Vagina (tissue), 2 donors: ENCODE measurements around the gene NEXN. TPM values are rescaled to one million over a fixed set of nuclear protein-coding genes. Genes with fewer than 3 reads are reported as not detected.

ENCODE experiments used
- DNase-seq, 2 donors: peaks; one replicate each; pipeline ENCODE4 v3.0.0-alpha.2; 2017; ENCODE audit errors: extremely low spot score in 2 of 2
- H3K27ac ChIP-seq: fragments of 200-600 bp; sonication (generic); one replicate; pipeline ENCODE4 v1.5.1; 2019
- H3K27me3 ChIP-seq: fragments of 200-600 bp; sonication (generic); one replicate; pipeline ENCODE4 v1.5.1; 2019
- H3K36me3 ChIP-seq, 2 donors: fragments of 200-600 bp; sonication (generic); one replicate each; pipeline ENCODE4 v1.5.1; 2017 to 2019
- H3K4me1 ChIP-seq: fragments of 200-600 bp; sonication (generic); one replicate; pipeline ENCODE4 v1.5.1; 2019
- H3K4me3 ChIP-seq, 2 donors: fragments of 200-600 bp; sonication (generic); 1 replicate in 1 of 2; 2 replicates in 1 of 2; pipeline ENCODE4 v1.5.1; 2016 to 2019
- H3K9me3 ChIP-seq: fragments of 200-600 bp; sonication (generic); one replicate; pipeline ENCODE4 v1.5.1; 2019
- CTCF ChIP-seq, 3 experiments: fragments of 450-650 bp in 2 of 3; fragments of 200-600 bp in 1 of 3; sonication (generic) in 1 of 3; IDR thresholded peaks; one replicate each; pipeline ENCODE4 v1.5.1; 2017 to 2019; ENCODE audit warnings: antibody characterized with exemption in 3 of 3, mild to moderate bottlenecking in 2 of 3, moderate library complexity in 2 of 3
- POLR2A ChIP-seq, 2 donors: fragments of 450-650 bp; IDR thresholded peaks; one replicate each; pipeline ENCODE4 v1.6.1; 2017; ENCODE audit warnings: antibody characterized with exemption in 2 of 2, mild to moderate bottlenecking in 2 of 2, moderate library complexity in 2 of 2
- POLR2AphosphoS5 ChIP-seq, 2 donors: sonication (generic); formaldehyde crosslinking; IDR thresholded peaks; one replicate each; pipeline ENCODE4 v1.9.0; 2017; ENCODE audit warnings: antibody characterized with exemption in 2 of 2, mild to moderate bottlenecking in 2 of 2, low read depth in 1 of 2; ENCODE audit not compliant: insufficient read depth in 1 of 2
- intact Hi-C: fragments of 100-400 bp; cut with DNase I; formaldehyde crosslinking; loops from one replicate; pipeline ENCODE4 v1.15.1; 2023
- total RNA-seq: library from RNA; depleted of rRNA; stranded (reverse); fragments of >200 nt; gene quantifications from one replicate; pipeline ENCODE4 v1.2.3, GENCODE V29; 2016

NEXN gene
- total RNA-seq, 1 donor from 2014 or later = 20.1 TPM

- no peaks in the 10 kb centered on the region for H3K9me3 ChIP-seq
- intact Hi-C loops = no loop called here
- H3K27me3 ChIP-seq = no peaks in the 10 kb centered on the region
- H3K36me3 ChIP-seq = no peaks in the 10 kb centered on the region
- no peak overlapping the region for H3K4me3 ChIP-seq
- no peak overlapping the region for H3K27ac ChIP-seq
- TF ChIP-seq CTCF (IDR thresholded peaks at IDR 0.05) (no peak), POLR2A (IDR thresholded peaks at IDR 0.05) (no peak), POLR2AphosphoS5 (IDR thresholded peaks at IDR 0.05; ENCODE audit: insufficient read depth in 1 of 2, low read depth in 1 of 2) (no peak)
- no peak for DNase-seq
- H3K4me1 ChIP-seq = no peaks in the 10 kb centered on the region
Observed at GRCh38 chr1:77925518-77925917, 37.1 kb downstream of the NEXN start.

- Histone ChIP-seq H3K4me1 (no peaks in the 10 kb centered on the region), H3K9me3 (no peaks in the 10 kb centered on the region), H3K27me3 (no peaks in the 10 kb centered on the region), H3K36me3 (no peaks in the 10 kb centered on the region), H3K27ac (no peak overlapping the region), H3K4me3 (no peak overlapping the region)
- DNase-seq = no peak
- intact Hi-C loops = no loop called here
- TF ChIP-seq CTCF (IDR thresholded peaks at IDR 0.05) (no peak), POLR2AphosphoS5 (IDR thresholded peaks at IDR 0.05; ENCODE audit: insufficient read depth in 1 of 2, low read depth in 1 of 2) (no peak)
Observed at GRCh38 chr1:77925956-77926355, 37.5 kb downstream of the NEXN start.

GRCh38 chr1:77926561-77927357 is 38.3 kb downstream of the NEXN start:
- TF ChIP-seq CTCF (IDR thresholded peaks at IDR 0.05) (no peak), POLR2A (IDR thresholded peaks at IDR 0.05) (no peak), POLR2AphosphoS5 (IDR thresholded peaks at IDR 0.05; ENCODE audit: insufficient read depth in 1 of 2, low read depth in 1 of 2) (no peak)
- H3K27ac ChIP-seq = no peak overlapping the region
- intact Hi-C loops = no loop called here
- no peaks in the 10 kb centered on the region for H3K9me3 ChIP-seq
- no peaks in the 10 kb centered on the region for H3K36me3 ChIP-seq
- no peaks in the 10 kb centered on the region for H3K27me3 ChIP-seq
- no peaks in the 10 kb centered on the region for H3K4me1 ChIP-seq
- DNase-seq = no peak
- no peak overlapping the region for H3K4me3 ChIP-seq

- H3K27ac ChIP-seq = no peak overlapping the region
- TF ChIP-seq CTCF (IDR thresholded peaks at IDR 0.05) = no peak
- TF ChIP-seq POLR2A (IDR thresholded peaks at IDR 0.05) = no peak
- no peak for TF ChIP-seq POLR2AphosphoS5 (IDR thresholded peaks at IDR 0.05; ENCODE audit: insufficient read depth in 1 of 2, low read depth in 1 of 2)
- intact Hi-C loops = no loop called here
- no peaks in the 10 kb centered on the region for H3K9me3 ChIP-seq
- H3K4me3 ChIP-seq = no peak overlapping the region
- no peaks in the 10 kb centered on the region for H3K27me3 ChIP-seq
- no peaks in the 10 kb centered on the region for H3K36me3 ChIP-seq
- H3K4me1 ChIP-seq = no peaks in the 10 kb centered on the region
- DNase-seq = no peak
Observed at GRCh38 chr1:77927414-77927813, 39.0 kb downstream of the NEXN start.

GRCh38 chr1:77929806-77930205 is 41.4 kb downstream of the NEXN start:
- no peak for TF ChIP-seq POLR2AphosphoS5 (IDR thresholded peaks at IDR 0.05; ENCODE audit: insufficient read depth in 1 of 2, low read depth in 1 of 2)
- TF ChIP-seq CTCF (IDR thresholded peaks at IDR 0.05) = no peak
- no peak for TF ChIP-seq POLR2A (IDR thresholded peaks at IDR 0.05)
- H3K36me3 ChIP-seq = no peaks in the 10 kb centered on the region
- H3K27me3 ChIP-seq = no peaks in the 10 kb centered on the region
- intact Hi-C loops = no loop called here
- H3K4me1 ChIP-seq = no peaks in the 10 kb centered on the region
- H3K9me3 ChIP-seq = no peaks in the 10 kb centered on the region
- no peak overlapping the region for H3K4me3 ChIP-seq
- DNase-seq = no peak
- H3K27ac ChIP-seq = no peak overlapping the region
